WTC11 (cell line): ENCODE results near the gene CLEC2D. TPM values are rescaled to one million over a fixed set of nuclear protein-coding genes. Genes with fewer than 3 reads are reported as not detected.

Experiments
- ATAC-seq: fragments of 200-7000 bp; cut with Tn5 transposase; 2 replicates; pipeline ENCODE4 v1.10.0; 2021; ENCODE audit warnings: mild to moderate bottlenecking, moderate library complexity
- CTCF ChIA-PET: fragments of 300-600 bp; sonication (Branson Sonifier 250); formaldehyde crosslinking; loops from one replicate; lab custom pipeline; 2021; ENCODE audit warnings: antibody characterized with exemption; lab: Charles Lee
- POLR2A ChIA-PET: fragments of 350-600 bp; sonication (Branson Sonifier 250); formaldehyde crosslinking; loops from one replicate; lab custom pipeline; 2021; ENCODE audit warnings: antibody characterized with exemption; lab: Charles Lee
- DNase-seq: peaks from one replicate; pipeline ENCODE4 v3.0.0; 2021; ENCODE audit warnings: low spot score
- H3K27ac Mint-ChIP-seq: 2 replicates; pipeline ENCODE4 v1.8.0; 2021; ENCODE audit warnings: mixed read lengths
- H3K27me3 Mint-ChIP-seq: 2 replicates; pipeline ENCODE4 v1.8.0; 2021; ENCODE audit warnings: low read depth, mild to moderate bottlenecking, moderate library complexity, mixed read lengths
- H3K36me3 Mint-ChIP-seq: 2 replicates; pipeline ENCODE4 v1.8.0; 2021; ENCODE audit warnings: mixed read lengths
- H3K4me1 Mint-ChIP-seq: 2 replicates; pipeline ENCODE4 v1.8.0; 2022; ENCODE audit warnings: mixed read lengths
- H3K4me3 Mint-ChIP-seq: 2 replicates; pipeline ENCODE4 v1.8.0; 2021; ENCODE audit warnings: mild to moderate bottlenecking, moderate library complexity, mixed read lengths
- H3K9me3 Mint-ChIP-seq: 2 replicates; pipeline ENCODE4 v1.8.0; 2021; ENCODE audit warnings: mixed read lengths
- AR ChIP-seq: fragments of 250-450 bp; sonication (Bioruptor Pico); IDR thresholded peaks from 2 replicates; pipeline ENCODE4 v1.9.0; 2021; ENCODE audit warnings: mild to moderate bottlenecking
- ATF2 ChIP-seq: sonication (generic); formaldehyde crosslinking; IDR thresholded peaks from 2 replicates; pipeline ENCODE4 v1.8.1; 2022; ENCODE audit warnings: low read depth, missing genetic modification reagents, borderline replicate concordance
- CDX4 ChIP-seq: fragments of 250-450 bp; sonication (Bioruptor Pico); IDR thresholded peaks from 2 replicates; pipeline ENCODE4 v1.9.0; 2021; ENCODE audit warnings: moderate library complexity, mild to moderate bottlenecking, inconsistent platforms, borderline replicate concordance
- CREB1 ChIP-seq: sonication (generic); formaldehyde crosslinking; IDR thresholded peaks from 2 replicates; pipeline ENCODE4 v1.8.0; 2023; ENCODE audit warnings: mild to moderate bottlenecking, missing genetic modification reagents
- ERG ChIP-seq: fragments of 250-450 bp; sonication (Bioruptor Pico); IDR thresholded peaks from 2 replicates; pipeline ENCODE4 v1.8.0; 2021; ENCODE audit warnings: mild to moderate bottlenecking
- ETV6 ChIP-seq: sonication (generic); formaldehyde crosslinking; IDR thresholded peaks from 2 replicates; pipeline ENCODE4 v1.8.1; 2022; ENCODE audit warnings: mild to moderate bottlenecking, missing genetic modification reagents
- FOXP1 ChIP-seq: sonication (generic); formaldehyde crosslinking; IDR thresholded peaks from 2 replicates; pipeline ENCODE4 v1.8.0; 2022; ENCODE audit warnings: missing genetic modification reagents, mild to moderate bottlenecking, moderate library complexity, borderline replicate concordance
- HMGA2 ChIP-seq: fragments of 250-450 bp; sonication (Bioruptor Pico); IDR thresholded peaks from 2 replicates; pipeline ENCODE4 v1.4.0; 2021; ENCODE audit warnings: mild to moderate bottlenecking, moderate library complexity
- JUN ChIP-seq: sonication (generic); formaldehyde crosslinking; IDR thresholded peaks from 2 replicates; pipeline ENCODE4 v1.8.0; 2023; ENCODE audit warnings: mild to moderate bottlenecking, missing genetic modification reagents
- MXD4 ChIP-seq: fragments of 250-450 bp; sonication (Bioruptor Pico); IDR thresholded peaks from 2 replicates; pipeline ENCODE4 v1.8.0; 2021; ENCODE audit warnings: mild to moderate bottlenecking, moderate library complexity, borderline replicate concordance
- NFE2L1 ChIP-seq: sonication (generic); formaldehyde crosslinking; IDR thresholded peaks from 2 replicates; pipeline ENCODE4 v1.8.1; 2023; ENCODE audit warnings: missing genetic modification reagents
- NR2C2 ChIP-seq: sonication (generic); formaldehyde crosslinking; IDR thresholded peaks from 2 replicates; pipeline ENCODE4 v1.8.0; 2022; ENCODE audit warnings: mild to moderate bottlenecking, missing genetic modification reagents
- SMAD3 ChIP-seq: sonication (generic); formaldehyde crosslinking; IDR thresholded peaks from 2 replicates; pipeline ENCODE4 v1.8.0; 2022; ENCODE audit warnings: missing genetic modification reagents, mild to moderate bottlenecking, borderline replicate concordance
- USF2 ChIP-seq: sonication (generic); formaldehyde crosslinking; IDR thresholded peaks from 2 replicates; pipeline ENCODE4 v1.8.1; 2023; ENCODE audit warnings: mild to moderate bottlenecking, missing genetic modification reagents, moderate library complexity
- ZNF317 ChIP-seq: sonication (generic); formaldehyde crosslinking; IDR thresholded peaks from 2 replicates; pipeline ENCODE4 v1.8.1; 2023; ENCODE audit warnings: low read depth, mild to moderate bottlenecking, moderate library complexity, missing genetic modification reagents, borderline replicate concordance
- ZNF532 ChIP-seq: fragments of 250-450 bp; sonication (Bioruptor Pico); IDR thresholded peaks from 2 replicates; pipeline ENCODE4 v1.9.0; 2021; ENCODE audit warnings: mild to moderate bottlenecking, borderline replicate concordance
- ZSCAN18 ChIP-seq: fragments of 250-450 bp; sonication (Bioruptor Pico); IDR thresholded peaks from 2 replicates; pipeline ENCODE4 v2.1.2; 2022; ENCODE audit warnings: mild to moderate bottlenecking, moderate library complexity
- total RNA-seq: library from RNA; stranded (reverse); gene quantifications from 3 replicates; pipeline ENCODE4 v1.2.3, GENCODE V29; 2021

The CLEC2D gene
- total RNA-seq, 1 experiment from 2014 or later: 6.2 TPM

- no peak for TF ChIP-seq AR (CRISPR knock-in tag)
- TF ChIP-seq ZSCAN18 (CRISPR knock-in tag): no peak
- no peak for TF ChIP-seq NR2C2 (CRISPR knock-in tag)
- TF ChIP-seq CDX4 (CRISPR knock-in tag): no peak
- no peak for TF ChIP-seq MXD4 (CRISPR knock-in tag)
- TF ChIP-seq FOXP1: no peak
Observed at GRCh38 chr12:9718968-9719367, 49.5 kb downstream of the CLEC2D start (continued).

- no peak overlapping the region for H3K27ac Mint-ChIP-seq
- no peak for DNase-seq
- no peaks in the 10 kb centered on the region for H3K4me1 Mint-ChIP-seq
- no peak overlapping the region for H3K4me3 Mint-ChIP-seq
- CTCF ChIA-PET: no interaction called here
- no peaks in the 10 kb centered on the region for H3K36me3 Mint-ChIP-seq
- POLR2A ChIA-PET: no interaction called here
- no peak for TF ChIP-seq CREB1 (CRISPR knock-in tag)
- no peak for TF ChIP-seq JUN (CRISPR knock-in tag)
- no peak for TF ChIP-seq SMAD3 (CRISPR knock-in tag)
- TF ChIP-seq ERG (CRISPR knock-in tag): no peak
- TF ChIP-seq ZNF317 (CRISPR knock-in tag): no peak
- TF ChIP-seq ATF2 (CRISPR knock-in tag): no peak
- no peak for TF ChIP-seq NFE2L1
- TF ChIP-seq ETV6 (CRISPR knock-in tag): no peak
- no peak for TF ChIP-seq ZNF532 (CRISPR knock-in tag)
- TF ChIP-seq USF2 (CRISPR knock-in tag): no peak
- TF ChIP-seq HMGA2 (CRISPR knock-in tag): no peak
- no peak for TF ChIP-seq NR2C2 (CRISPR knock-in tag)
- TF ChIP-seq, all 79 proteins: peak for 0
- Mint-ChIP-seq H3K9me3 (no peaks in the 10 kb centered on the region), H3K27me3 (no peaks in the 10 kb centered on the region; the same call in 1 of the 2 replicates)
- no peak for ATAC-seq
Observed at GRCh38 chr12:9719790-9720189, 50.3 kb downstream of the CLEC2D start.
